ENCODE data around the gene CDPF1.

DNA sequence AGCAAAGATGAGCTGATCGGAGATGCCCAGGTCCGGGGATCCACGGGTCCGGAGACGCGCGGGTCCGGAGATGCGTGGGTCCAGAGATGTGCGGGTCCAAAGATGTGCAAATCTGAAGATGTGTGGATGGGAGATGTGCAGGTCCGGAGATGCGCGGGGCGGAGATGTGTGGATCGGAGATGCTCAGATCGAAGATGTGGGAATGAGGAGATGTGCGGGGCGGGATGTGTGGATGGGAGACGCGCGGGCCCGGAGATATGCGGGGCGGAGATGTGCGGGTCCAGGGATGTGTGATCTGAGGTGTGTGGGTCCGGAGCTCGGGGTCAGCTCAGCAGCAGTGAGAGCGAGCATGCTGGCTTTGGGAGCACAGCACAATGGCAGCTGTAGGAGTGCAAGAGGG is 35.5 kb downstream of the CDPF1 start:
- TF ChIP-seq, protein P1, sequence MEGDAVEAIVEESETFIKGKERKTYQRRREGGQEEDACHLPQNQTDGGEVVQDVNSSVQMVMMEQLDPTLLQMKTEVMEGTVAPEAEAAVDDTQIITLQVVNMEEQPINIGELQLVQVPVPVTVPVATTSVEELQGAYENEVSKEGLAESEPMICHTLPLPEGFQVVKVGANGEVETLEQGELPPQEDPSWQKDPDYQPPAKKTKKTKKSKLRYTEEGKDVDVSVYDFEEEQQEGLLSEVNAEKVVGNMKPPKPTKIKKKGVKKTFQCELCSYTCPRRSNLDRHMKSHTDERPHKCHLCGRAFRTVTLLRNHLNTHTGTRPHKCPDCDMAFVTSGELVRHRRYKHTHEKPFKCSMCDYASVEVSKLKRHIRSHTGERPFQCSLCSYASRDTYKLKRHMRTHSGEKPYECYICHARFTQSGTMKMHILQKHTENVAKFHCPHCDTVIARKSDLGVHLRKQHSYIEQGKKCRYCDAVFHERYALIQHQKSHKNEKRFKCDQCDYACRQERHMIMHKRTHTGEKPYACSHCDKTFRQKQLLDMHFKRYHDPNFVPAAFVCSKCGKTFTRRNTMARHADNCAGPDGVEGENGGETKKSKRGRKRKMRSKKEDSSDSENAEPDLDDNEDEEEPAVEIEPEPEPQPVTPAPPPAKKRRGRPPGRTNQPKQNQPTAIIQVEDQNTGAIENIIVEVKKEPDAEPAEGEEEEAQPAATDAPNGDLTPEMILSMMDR (IDR thresholded peaks at IDR 0.05), result no peak
- no peak for TF ChIP-seq POLR2A (IDR thresholded peaks at IDR 0.05)

All from adrenal gland (tissue), 5 donors.